Measurements from ENCODE around the gene CDC5L. TPM values are rescaled to one million over a fixed set of nuclear protein-coding genes. Genes with fewer than 3 reads are reported as not detected.

Gene CDC5L
- total RNA-seq, 1 experiment from 2014 or later, result 24.6 TPM

GRCh38 chr6:44463728-44464450 lies 76.4 kb downstream of the CDC5L start (continued):
- TF ChIP-seq, protein P1, sequence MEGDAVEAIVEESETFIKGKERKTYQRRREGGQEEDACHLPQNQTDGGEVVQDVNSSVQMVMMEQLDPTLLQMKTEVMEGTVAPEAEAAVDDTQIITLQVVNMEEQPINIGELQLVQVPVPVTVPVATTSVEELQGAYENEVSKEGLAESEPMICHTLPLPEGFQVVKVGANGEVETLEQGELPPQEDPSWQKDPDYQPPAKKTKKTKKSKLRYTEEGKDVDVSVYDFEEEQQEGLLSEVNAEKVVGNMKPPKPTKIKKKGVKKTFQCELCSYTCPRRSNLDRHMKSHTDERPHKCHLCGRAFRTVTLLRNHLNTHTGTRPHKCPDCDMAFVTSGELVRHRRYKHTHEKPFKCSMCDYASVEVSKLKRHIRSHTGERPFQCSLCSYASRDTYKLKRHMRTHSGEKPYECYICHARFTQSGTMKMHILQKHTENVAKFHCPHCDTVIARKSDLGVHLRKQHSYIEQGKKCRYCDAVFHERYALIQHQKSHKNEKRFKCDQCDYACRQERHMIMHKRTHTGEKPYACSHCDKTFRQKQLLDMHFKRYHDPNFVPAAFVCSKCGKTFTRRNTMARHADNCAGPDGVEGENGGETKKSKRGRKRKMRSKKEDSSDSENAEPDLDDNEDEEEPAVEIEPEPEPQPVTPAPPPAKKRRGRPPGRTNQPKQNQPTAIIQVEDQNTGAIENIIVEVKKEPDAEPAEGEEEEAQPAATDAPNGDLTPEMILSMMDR (IDR thresholded peaks at IDR 0.05 in 2 of 3, conservative IDR thresholded peaks at IDR 0.05 in 1 of 3; ENCODE audit: borderline replicate concordance in 1 of 3, insufficient read depth in 1 of 3, low read depth in 2 of 3, low read length in 2 of 3), result no peak

- RAD21 ChIA-PET (ENCODE audit: low non-redundant PET in 1 of 2, low total read pairs in 2 of 2, uncharacterized antibody in 2 of 2, unreplicated experiment in 2 of 2), result no interaction called here
- POLR2A ChIA-PET, result no interaction called here
- Histone ChIP-seq H3K27me3 (ENCODE audit: insufficient read depth, low read length) (no peaks in the 10 kb centered on the region), H3K36me3 (ENCODE audit: control insufficient read depth in 1 of 2, insufficient read depth in 2 of 2, low read length in 2 of 2) (no peaks in the 10 kb centered on the region), H3K4me3 (replicated peaks in 1 of 2; ENCODE audit: low read depth in 1 of 2, low read length in 2 of 2) (no peak overlapping the region), H2AFZ (ENCODE audit: low read depth, low read length, poor library complexity, severe bottlenecking) (no peak overlapping the region), H3K27ac (ENCODE audit: low read depth, low read length) (no peak overlapping the region), H3K9me2 (ENCODE audit: insufficient read depth) (no peaks in the 10 kb centered on the region), H4K20me1 (ENCODE audit: insufficient read depth) (no peaks in the 10 kb centered on the region), H3K4me1 (ENCODE audit: control insufficient read depth in 1 of 2, insufficient read depth in 2 of 2, low read length in 2 of 2) (peaks cover 0 to 5% of the 10 kb centered on the region in 2 experiments; a peak in 1 of 4 replicates), H3K79me2 (ENCODE audit: insufficient read depth, low read length) (no peaks in the 10 kb centered on the region), H3K9me3 (ENCODE audit: control insufficient read depth in 1 of 2, insufficient read depth in 1 of 2, low read depth in 1 of 2, low read length in 2 of 2) (no peaks in the 10 kb centered on the region), H3K4me2 (ENCODE audit: low read length) (no peak overlapping the region), H3K9ac (ENCODE audit: low read length) (no peak overlapping the region)
- CTCF ChIA-PET, result interaction anchor here (0.8 kb wide), 1 partner anchor 11 kb away, joined by 3 read pairs; no protein-coding TSS in a partner anchor
- BruUV-seq (replicated peaks), result no TSS peak
- TF ChIP-seq CBX3 (IDR thresholded peaks at IDR 0.05; ENCODE audit: low read depth) (no peak), EZH2 (IDR thresholded peaks at IDR 0.05) (no peak), MAX (IDR thresholded peaks at IDR 0.05) (no peak), POLR2A (IDR thresholded peaks at IDR 0.05; ENCODE audit: borderline replicate concordance, extremely low read depth, insufficient read depth, insufficient read length) (no peak), ZFX (IDR thresholded peaks at IDR 0.05) (no peak)
- TF ChIP-seq, protein P2, sequence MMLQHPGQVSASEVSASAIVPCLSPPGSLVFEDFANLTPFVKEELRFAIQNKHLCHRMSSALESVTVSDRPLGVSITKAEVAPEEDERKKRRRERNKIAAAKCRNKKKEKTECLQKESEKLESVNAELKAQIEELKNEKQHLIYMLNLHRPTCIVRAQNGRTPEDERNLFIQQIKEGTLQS (IDR thresholded peaks at IDR 0.05), result no peak
- no peak for DNase-seq (ENCODE audit: low read depth, low spot score)
- intact Hi-C loops (cut with micrococcal nuclease), result no loop called here
- no peak for ATAC-seq
These were observed 77.2 kb downstream of the CDC5L start for GRCh38 chr6:44464527-44465310.
